H1 (cell line): ENCODE results near the gene DCTD. TPM values are rescaled to one million over a fixed set of nuclear protein-coding genes. Genes with fewer than 3 reads are reported as not detected.

Experiments used
- CTCF ChIA-PET: fragments of 300-600 bp; sonication (Branson Sonifier 250); formaldehyde crosslinking; loops from one replicate; lab custom pipeline; 2021; ENCODE audit not compliant: partially characterized antibody; lab: Charles Lee
- POLR2A ChIA-PET: fragments of 300-600 bp; sonication (Branson Sonifier 250); formaldehyde crosslinking; loops from one replicate; lab custom pipeline; 2021; ENCODE audit warnings: inconsistent platforms; ENCODE audit not compliant: partially characterized antibody; lab: Charles Lee
- DNase-seq, 2 experiments: peaks; one replicate each; pipeline versions ENCODE4 v3.0.0 to v3.0.0-alpha.2; 2010 to 2022; ENCODE audit warnings: low spot score in 2 of 2, low read depth in 1 of 2, mixed read lengths in 1 of 2
- FAIRE-seq: peaks from 2 replicates; lab custom pipeline; 2011; peaks lifted over from hg19 to GRCh38; lab: Jason Lieb, UNC
- H2AFZ ChIP-seq: 2 replicates; pipeline ENCODE4 v1.8.1; 2012; ENCODE audit warnings: low read length, inconsistent platforms
- H2AK5ac ChIP-seq: 2 replicates; pipeline ENCODE4 v1.6.1; 2013; ENCODE audit warnings: low read depth, low read length
- H2BK120ac ChIP-seq: replicated peaks from 2 replicates; pipeline ENCODE3; 2013; ENCODE audit warnings: low read depth, low read length, inconsistent platforms
- H2BK12ac ChIP-seq: 2 replicates; pipeline ENCODE4 v1.6.1; 2013; ENCODE audit warnings: low read depth, low read length
- H2BK15ac ChIP-seq: 2 replicates; pipeline ENCODE4 v1.6.1; 2013; ENCODE audit warnings: low read length
- H2BK20ac ChIP-seq: 2 replicates; pipeline ENCODE4 v1.6.1; 2013; ENCODE audit warnings: low read length
- H2BK5ac ChIP-seq: 2 replicates; pipeline ENCODE4 v1.6.1; 2013; ENCODE audit warnings: low read depth, low read length
- H3K14ac ChIP-seq: 2 replicates; pipeline ENCODE4 v1.6.1; 2013; ENCODE audit warnings: inconsistent platforms; ENCODE audit not compliant: insufficient read length
- H3K18ac ChIP-seq: 2 replicates; pipeline ENCODE4 v1.6.1; 2013; ENCODE audit warnings: low read length; ENCODE audit errors: extremely low read depth
- H3K23ac ChIP-seq: 2 replicates; pipeline ENCODE4 v1.6.1; 2013; ENCODE audit warnings: inconsistent platforms; ENCODE audit not compliant: insufficient read length
- H3K23me2 ChIP-seq: 2 replicates; pipeline ENCODE4 v1.6.1; 2013; ENCODE audit warnings: low read depth, low read length
- H3K27ac ChIP-seq: 2 replicates; pipeline ENCODE4 v1.6.1; 2011; ENCODE audit warnings: low read depth, low read length, inconsistent platforms
- H3K27me3 ChIP-seq, 4 experiments: replicated peaks in 1 of 4; 1 replicate in 1 of 4; 2 replicates in 3 of 4; pipeline versions ENCODE4 v1.6.1 to v1.8.1; 2011 to 2013; ENCODE audit warnings: low read length in 3 of 4, mild to moderate bottlenecking in 3 of 4, inconsistent platforms in 2 of 4, mixed read lengths in 2 of 4, moderate library complexity in 1 of 4; ENCODE audit not compliant: control insufficient read depth in 3 of 4, insufficient read depth in 3 of 4; ENCODE audit errors: extremely low read depth in 1 of 4
- H3K36me3 ChIP-seq, 4 experiments: 2 replicates each; pipeline versions ENCODE4 v1.6.1 to v1.8.1; 2011 to 2013; ENCODE audit warnings: mild to moderate bottlenecking in 4 of 4, low read length in 3 of 4, moderate library complexity in 2 of 4, control low read depth in 1 of 4, inconsistent platforms in 1 of 4; ENCODE audit not compliant: insufficient read depth in 4 of 4, control insufficient read depth in 2 of 4
- H3K4ac ChIP-seq: replicated peaks from 2 replicates; pipeline ENCODE3; 2013; ENCODE audit warnings: low read length, low read depth, mixed read lengths, inconsistent platforms; ENCODE audit not compliant: insufficient read length
- H3K4me1 ChIP-seq, 4 experiments: replicated peaks in 1 of 4; 1 replicate in 1 of 4; 2 replicates in 3 of 4; pipeline versions ENCODE4 v1.6.1 to v1.8.1; 2011 to 2013; ENCODE audit warnings: low read length in 3 of 4, inconsistent platforms in 2 of 4, mixed read lengths in 1 of 4; ENCODE audit not compliant: insufficient read depth in 4 of 4, control insufficient read depth in 3 of 4
- H3K4me2 ChIP-seq, 2 experiments: 2 replicates each; pipeline versions ENCODE4 v1.6.1 to v1.8.1; 2011 to 2013; ENCODE audit warnings: low read depth in 2 of 2, low read length in 2 of 2, control low read depth in 1 of 2, inconsistent platforms in 1 of 2, mild to moderate bottlenecking in 1 of 2; ENCODE audit not compliant: insufficient read depth in 1 of 2
- H3K4me3 ChIP-seq, 4 experiments: fragments of 200-600, 300-600 bp in 1 of 4; sonication (generic), shearing (Covaris generic), sonication (Bioruptor Twin) in 1 of 4; 2 replicates each; pipeline versions ENCODE4 v1.5.1 to v1.8.1; 2011 to 2016; ENCODE audit warnings: low read length in 4 of 4, low read depth in 3 of 4, control low read depth in 2 of 4, inconsistent platforms in 2 of 4, mild to moderate bottlenecking in 2 of 4, mixed read lengths in 1 of 4, moderate library complexity in 1 of 4; ENCODE audit not compliant: insufficient read depth in 2 of 4; ENCODE audit errors: extremely low read depth in 1 of 4
- H3K56ac ChIP-seq: replicated peaks from 2 replicates; pipeline ENCODE3; 2013; ENCODE audit warnings: low read depth, mild to moderate bottlenecking, mixed read lengths, low read length, inconsistent platforms; ENCODE audit not compliant: insufficient read length
- H3K79me1 ChIP-seq: 2 replicates; pipeline ENCODE4 v1.6.1; 2013; ENCODE audit warnings: low read depth, low read length, control low read depth
- H3K79me2 ChIP-seq, 2 experiments: 2 replicates each; pipeline versions ENCODE4 v1.6.1 to v1.8.1; 2012 to 2013; ENCODE audit warnings: low read length in 2 of 2, mild to moderate bottlenecking in 2 of 2, inconsistent platforms in 1 of 2; ENCODE audit not compliant: insufficient read depth in 2 of 2, control insufficient read depth in 1 of 2
- H3K9ac ChIP-seq, 4 experiments: replicated peaks in 1 of 4; 1 replicate in 1 of 4; 2 replicates in 3 of 4; pipeline versions ENCODE4 v1.6.1 to v1.8.1; 2011 to 2013; ENCODE audit warnings: low read depth in 3 of 4, low read length in 3 of 4, control low read depth in 2 of 4, mild to moderate bottlenecking in 2 of 4, moderate library complexity in 2 of 4, inconsistent platforms in 1 of 4; ENCODE audit errors: extremely low read depth in 1 of 4
- H3K9me3 ChIP-seq, 2 experiments: 2 replicates each; pipeline versions ENCODE4 v1.6.1 to v1.8.1; 2012 to 2013; ENCODE audit warnings: mild to moderate bottlenecking in 2 of 2, moderate library complexity in 2 of 2, control low read depth in 1 of 2, inconsistent platforms in 1 of 2, low read depth in 1 of 2, low read length in 1 of 2, mixed read lengths in 1 of 2; ENCODE audit not compliant: insufficient read depth in 2 of 2
- H4K20me1 ChIP-seq, 2 experiments: replicated peaks in 1 of 2; 2 replicates each; pipeline versions ENCODE3 to v1.8.1; 2011 to 2013; ENCODE audit warnings: inconsistent platforms in 2 of 2, low read length in 2 of 2, mild to moderate bottlenecking in 1 of 2; ENCODE audit not compliant: insufficient read depth in 2 of 2, control insufficient read depth in 1 of 2
- H4K5ac ChIP-seq: 2 replicates; pipeline ENCODE4 v1.6.1; 2013; ENCODE audit warnings: low read length, low read depth, mixed read lengths, inconsistent platforms; ENCODE audit not compliant: insufficient read length
- H4K8ac ChIP-seq: 2 replicates; pipeline ENCODE4 v1.8.0; 2013; ENCODE audit warnings: mild to moderate bottlenecking, moderate library complexity, low read length, inconsistent platforms; ENCODE audit not compliant: insufficient read depth; ENCODE audit errors: extremely low read depth
- H4K91ac ChIP-seq: replicated peaks from 2 replicates; pipeline ENCODE3; 2013; ENCODE audit warnings: low read length, mixed read lengths, inconsistent platforms; ENCODE audit not compliant: insufficient read length
- GTF2F1 ChIP-seq: IDR thresholded peaks from 2 replicates; pipeline ENCODE4 v1.6.1; 2012; ENCODE audit warnings: low read depth, low read length, improper control_type of control experiment, borderline replicate concordance
- YY1 ChIP-seq: IDR thresholded peaks from 2 replicates; pipeline ENCODE4 v1.6.1; 2011; ENCODE audit warnings: low read depth, mild to moderate bottlenecking, low read length
- WGBS, 2 experiments: shearing (Covaris generic) in 1 of 2; methylation state at CpG; one replicate each; pipeline versions ENCODE4 v1.1.6 to v1.1.7; 2013 to 2015; ENCODE audit warnings: low lambda C conversion rate in 2 of 2, mixed read lengths in 2 of 2, inconsistent platforms in 1 of 2, low coverage in 1 of 2, missing lambda C conversion rate in 1 of 2; ENCODE audit not compliant: insufficient replicate concordance in 2 of 2, insufficient coverage in 1 of 2, insufficient read length in 1 of 2; ENCODE audit errors: extremely low coverage in 1 of 2, missing lambda C conversion rate in 1 of 2; 5-methylcytosine and 5-hydroxymethylcytosine counted together
- polyA plus RNA-seq, 7 experiments: library from polyadenylated mRNA; depleted of rRNA in 3 of 7; stranded (reverse) in 5 of 7; unstranded in 2 of 7; fragments of >200 nt in 5 of 7; fragments of 200-250 nt in 2 of 7; gene quantifications; 1 replicate in 5 of 7; 2 replicates in 1 of 7; 4 replicates in 1 of 7; pipeline versions ENCODE4 v1.2.1 to v1.2.3, GENCODE V29; 2011 to 2013; ENCODE audit warnings: missing spikeins in 2 of 7, mixed read lengths in 2 of 7
- total RNA-seq: library from RNA; stranded (reverse); fragmentation: NEBNext Ultra II Directional; extraction: Animal tissue kit (Norgen Biotek cat#: 25700); gene quantifications from 2 replicates; pipeline ENCODE4 v1.2.1, GENCODE V29; 2021

DCTD gene
- total and polyA plus RNA-seq, 2 of the 8 experiments (the other 6 are each of a cell fraction or from before 2014, with no cell fraction given), result 60.2 to 69.5 TPM

- POLR2A ChIA-PET, result no interaction called here
Measured at GRCh38 chr4:182842104-182842600, 75.0 kb downstream of the DCTD start.

More at GRCh38 chr4:182842104-182842600, 75.0 kb downstream of the DCTD start:
- H4K91ac ChIP-seq, result no peak overlapping the region
- no peak overlapping the region for H2BK5ac ChIP-seq
- CTCF ChIA-PET, result interaction anchor here (1.1 to 1.4 kb wide), 2 partner anchors 20 to 56 kb away, joined by 3 read pairs; no protein-coding TSS in a partner anchor
- H2BK15ac ChIP-seq, result no peak overlapping the region
- H3K23ac ChIP-seq, result no peak overlapping the region
- no peaks in the 10 kb centered on the region for H3K9me3 ChIP-seq
- WGBS, 2 experiments, result 86% methylated on average over 11 of the region's 11 CpGs; no CpG with 5 or more reads in 1 of the 2 experiments
- no peak overlapping the region for H2BK120ac ChIP-seq
- H3K4me2 ChIP-seq, result no peak overlapping the region
- H3K4ac ChIP-seq, result no peak overlapping the region
- no peak overlapping the region for H3K56ac ChIP-seq
- H3K27ac ChIP-seq, result no peak overlapping the region
- H3K23me2 ChIP-seq, result no peaks in the 10 kb centered on the region
- H2BK20ac ChIP-seq, result no peak overlapping the region
- H3K36me3 ChIP-seq, result no peaks in the 10 kb centered on the region
- H2AFZ ChIP-seq, result no peak overlapping the region
- H3K79me2 ChIP-seq, result no peaks in the 10 kb centered on the region
- no peak overlapping the region for H3K4me3 ChIP-seq
- H3K4me1 ChIP-seq, result no peaks in the 10 kb centered on the region
- no peak overlapping the region; the same call in 1 of the 2 replicates for H4K8ac ChIP-seq
- no peaks in the 10 kb centered on the region for H4K20me1 ChIP-seq
- H3K18ac ChIP-seq, result no peak overlapping the region
- H3K9ac ChIP-seq, result no peak overlapping the region
- DNase-seq (no peak), FAIRE-seq (no peak)
- H2BK12ac ChIP-seq, result no peak overlapping the region
- H3K79me1 ChIP-seq, result no peaks in the 10 kb centered on the region
- H4K5ac ChIP-seq, result no peak overlapping the region
- no peak overlapping the region for H2AK5ac ChIP-seq
- no peaks in the 10 kb centered on the region for H3K27me3 ChIP-seq
- H3K14ac ChIP-seq, result no peak overlapping the region
- TF ChIP-seq YY1, result no peak
- TF ChIP-seq GTF2F1, result no peak
